Right ventricle myocardium superior (tissue), 1 donor: ENCODE measurements around the gene IFNGR1. TPM values are rescaled to one million over a fixed set of nuclear protein-coding genes. Genes with fewer than 3 reads are reported as not detected.
"Not testable (repeated sequence)": the region's sequence is repeated elsewhere in the genome, so short reads cannot be mapped to it uniquely, and the experiment has no call there.

Source experiments
- ATAC-seq: fragments of 200-7000 bp; cut with Tn5 transposase; one replicate; pipeline ENCODE4 v1.9.1; 2020; ENCODE audit warnings: mild to moderate bottlenecking; ENCODE audit not compliant: poor library complexity
- DNase-seq: peaks from one replicate; pipeline ENCODE4 v3.0.0-alpha.2; 2020
- intact Hi-C: fragments of 100-400 bp; cut with DNase I; formaldehyde crosslinking; loops from one replicate; pipeline ENCODE4 v1.11.2; 2022
- long read RNA-seq: library from polyadenylated mRNA; unstranded; transcript quantifications from one replicate; pipeline ENCODE4 v2.0.0, GENCODE V29; 2021
- total RNA-seq: library from RNA; stranded (reverse); fragmentation: NEBNext Ultra II Directional; extraction: Animal tissue kit (Norgen Biotek cat#: 25700); gene quantifications from one replicate; pipeline ENCODE4 v1.2.1, GENCODE V29; 2021
- donor health status: DM: no; HTN: yes; CAD: no; lungs with severe emphysema.

Gene IFNGR1
- total RNA-seq, result 99.9 TPM
- long read RNA-seq, transcript IFNGR1-201 (7 exons, 2,139 nt), result major isoform, 334 of 377 reads
- long read RNA-seq, transcript IFNGR1-207 (7 exons, 2,492 nt), result minor isoform, 16 of 377 reads
- long read RNA-seq, partial matches to known transcripts, result 2 of 377 reads
- long read RNA-seq, other reads (novel, unspliced or antisense), result 17 of 377 reads

GRCh38 chr6:137218917-137219663 lies at the start of gene IFNGR1:
Gene IFNGR1 (minus strand): TSS chr6:137219385. CDS start chr6:137219327, 58 bp downstream.
- ATAC-seq, result peak; percentile 95
- intact Hi-C loops, result no loop called here
- peak; percentile 99 for DNase-seq

- intact Hi-C loops, result loop anchor here (5.0 to 10.0 kb wide), 2 partner anchors 43 to 376 kb away; no protein-coding TSS in a partner anchor
- ATAC-seq, result no peak
Measured at GRCh38 chr6:137268911-137269310, 49.7 kb upstream of the IFNGR1 start.

GRCh38 chr6:137266309-137266586 lies 47.1 kb upstream of the IFNGR1 start:
- no peak for ATAC-seq
- intact Hi-C loops, result loop anchor here (5.0 to 10.0 kb wide), 2 partner anchors 46 to 379 kb away; no protein-coding TSS in a partner anchor
- no peak for DNase-seq

More at GRCh38 chr6:137268911-137269310, 49.7 kb upstream of the IFNGR1 start:
- no peak for DNase-seq

- DNase-seq, result no peak
- intact Hi-C loops, result loop anchor here (5.0 to 10.0 kb wide), 2 partner anchors 47 to 379 kb away; no protein-coding TSS in a partner anchor
- peak; percentile 39 for ATAC-seq
Measured at GRCh38 chr6:137265561-137266308, 46.5 kb upstream of the IFNGR1 start.

- intact Hi-C loops, result loop anchor here (5.0 to 10.0 kb wide), 2 partner anchors 48 to 380 kb away; no protein-coding TSS in a partner anchor
- ATAC-seq (peak; percentile 38), DNase-seq (peak; percentile 55)
Measured at GRCh38 chr6:137264311-137265075, 45.3 kb upstream of the IFNGR1 start.

- DNase-seq (no peak), ATAC-seq (peak; percentile 34)
- intact Hi-C loops, result loop anchor here (10.0 kb wide), 1 partner anchor 383 kb away; no protein-coding TSS in a partner anchor
Measured at GRCh38 chr6:137261761-137262160, 42.6 kb upstream of the IFNGR1 start.

GRCh38 chr6:137261361-137261760 lies 42.2 kb upstream of the IFNGR1 start:
- intact Hi-C loops, result loop anchor here (10.0 kb wide), 1 partner anchor 383 kb away; no protein-coding TSS in a partner anchor
- peak; percentile 63 for ATAC-seq
- DNase-seq, result no peak

GRCh38 chr6:137260217-137260616 lies 41.0 kb upstream of the IFNGR1 start:
- intact Hi-C loops, result loop anchor here (10.0 kb wide), 1 partner anchor 385 kb away; no protein-coding TSS in a partner anchor

GRCh38 chr6:137259349-137259748 lies 40.2 kb upstream of the IFNGR1 start:
- DNase-seq, result no peak
- no peak for ATAC-seq
- intact Hi-C loops, result no loop called here

More at GRCh38 chr6:137260217-137260616, 41.0 kb upstream of the IFNGR1 start:
- no peak for DNase-seq
- no peak for ATAC-seq

GRCh38 chr6:137258170-137258569 lies 39.0 kb upstream of the IFNGR1 start:
- no peak for ATAC-seq
- intact Hi-C loops, result no loop called here

GRCh38 chr6:137256350-137257103 lies 37.3 kb upstream of the IFNGR1 start:
- ATAC-seq, result no peak
- intact Hi-C loops, result no loop called here
- no peak for DNase-seq

More at GRCh38 chr6:137258170-137258569, 39.0 kb upstream of the IFNGR1 start:
- no peak for DNase-seq

GRCh38 chr6:137254966-137255365 lies 35.8 kb upstream of the IFNGR1 start:
- intact Hi-C loops, result no loop called here
- ATAC-seq (no peak), DNase-seq (no peak)

GRCh38 chr6:137254430-137254829 lies 35.2 kb upstream of the IFNGR1 start:
- intact Hi-C loops, ATAC-seq, DNase-seq: not testable (repeated sequence)

- peak; percentile 68 for ATAC-seq
- DNase-seq, result no peak
- intact Hi-C loops, result no loop called here
Measured at GRCh38 chr6:137248702-137249101, 29.5 kb upstream of the IFNGR1 start.

- intact Hi-C loops, result no loop called here
- DNase-seq (no peak), ATAC-seq (no peak)
Measured at GRCh38 chr6:137247724-137248123, 28.5 kb upstream of the IFNGR1 start.

GRCh38 chr6:137246791-137247202 lies 27.6 kb upstream of the IFNGR1 start:
- intact Hi-C loops, result no loop called here
- no peak for DNase-seq
- ATAC-seq, result no peak

GRCh38 chr6:137246164-137246563 lies 27.0 kb upstream of the IFNGR1 start:
- intact Hi-C loops, result no loop called here
- ATAC-seq, result no peak
- no peak for DNase-seq
